Measurements from ENCODE around the gene XYLT2.

GRCh38 chr17:50397919-50398285 lies 52.0 kb downstream of the XYLT2 start:
- TF ChIP-seq EZH2phosphoT487 (IDR thresholded peaks at IDR 0.05) (no peak), CTCF (IDR thresholded peaks at IDR 0.05) (no peak), EZH2 (IDR thresholded peaks at IDR 0.05) (no peak)
